ENCODE results near the gene RFWD3.
A peak's percentile ranks its signal among the peaks of the same experiment; 100 is the strongest.

Gene RFWD3

DNA sequence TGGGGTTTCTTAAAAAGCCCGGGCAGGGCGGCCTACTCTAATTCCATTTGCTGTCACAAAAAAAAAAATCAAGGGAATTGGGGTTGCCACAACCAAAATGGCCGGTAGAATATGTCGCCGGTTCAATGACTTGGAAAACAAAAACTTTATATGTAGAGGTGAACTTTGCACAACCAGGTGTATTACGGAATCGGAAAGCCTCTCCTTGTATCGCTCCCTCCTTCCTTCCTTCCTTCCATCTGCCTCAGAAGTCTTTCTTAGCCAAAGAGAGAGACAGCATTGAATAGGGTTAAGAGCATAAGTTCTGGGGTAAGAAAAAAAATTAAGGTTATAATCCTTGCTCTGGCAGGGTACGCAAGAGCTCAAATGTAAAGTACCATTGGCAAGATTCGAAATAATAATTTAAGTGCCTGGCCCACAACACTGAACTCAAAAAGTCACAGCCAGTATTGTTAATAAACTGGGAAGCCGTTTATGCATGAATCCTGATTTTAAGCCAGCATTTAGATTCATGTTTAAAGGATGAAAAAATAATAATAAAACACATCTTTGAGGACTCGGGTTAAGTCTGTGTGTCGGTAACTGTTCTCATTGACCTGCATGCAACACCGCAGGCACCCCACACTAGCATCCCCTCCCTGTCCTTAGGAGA is 59.2 kb downstream of the RFWD3 start (continued):
- TF ChIP-seq, protein P1, sequence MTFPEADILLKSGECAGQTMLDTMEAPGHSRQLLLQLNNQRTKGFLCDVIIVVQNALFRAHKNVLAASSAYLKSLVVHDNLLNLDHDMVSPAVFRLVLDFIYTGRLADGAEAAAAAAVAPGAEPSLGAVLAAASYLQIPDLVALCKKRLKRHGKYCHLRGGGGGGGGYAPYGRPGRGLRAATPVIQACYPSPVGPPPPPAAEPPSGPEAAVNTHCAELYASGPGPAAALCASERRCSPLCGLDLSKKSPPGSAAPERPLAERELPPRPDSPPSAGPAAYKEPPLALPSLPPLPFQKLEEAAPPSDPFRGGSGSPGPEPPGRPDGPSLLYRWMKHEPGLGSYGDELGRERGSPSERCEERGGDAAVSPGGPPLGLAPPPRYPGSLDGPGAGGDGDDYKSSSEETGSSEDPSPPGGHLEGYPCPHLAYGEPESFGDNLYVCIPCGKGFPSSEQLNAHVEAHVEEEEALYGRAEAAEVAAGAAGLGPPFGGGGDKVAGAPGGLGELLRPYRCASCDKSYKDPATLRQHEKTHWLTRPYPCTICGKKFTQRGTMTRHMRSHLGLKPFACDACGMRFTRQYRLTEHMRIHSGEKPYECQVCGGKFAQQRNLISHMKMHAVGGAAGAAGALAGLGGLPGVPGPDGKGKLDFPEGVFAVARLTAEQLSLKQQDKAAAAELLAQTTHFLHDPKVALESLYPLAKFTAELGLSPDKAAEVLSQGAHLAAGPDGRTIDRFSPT (tag by site-specific recombination; IDR thresholded peaks at IDR 0.05) = no peak
- TF ChIP-seq ZIC2 (tag by site-specific recombination; IDR thresholded peaks at IDR 0.05) (no peak), ZBTB8A (tag by site-specific recombination; IDR thresholded peaks at IDR 0.05) (no peak), KLF1 (tag by site-specific recombination; IDR thresholded peaks at IDR 0.05) (no peak), ZNF24 (tag by site-specific recombination; IDR thresholded peaks at IDR 0.05) (no peak), ZNF776 (tag by site-specific recombination; IDR thresholded peaks at IDR 0.05; ENCODE audit: borderline replicate concordance) (no peak), ZNF629 (tag by site-specific recombination; IDR thresholded peaks at IDR 0.05) (0 out of 2 replicates have a peak, but pooled peaks have one; percentile 24), ZFP37 (tag by site-specific recombination; IDR thresholded peaks at IDR 0.05) (no peak), MEIS1 (CRISPR knock-in tag; IDR thresholded peaks at IDR 0.05; ENCODE audit: borderline replicate concordance) (no peak), ZNF654 (tag by site-specific recombination; IDR thresholded peaks at IDR 0.05; ENCODE audit: low read depth) (no peak), OVOL3 (tag by site-specific recombination; IDR thresholded peaks at IDR 0.05) (peak; percentile 5; the same call in 1 of the 2 replicates), ZNF10 (tag by site-specific recombination; IDR thresholded peaks at IDR 0.05) (no peak), ZNF747 (tag by site-specific recombination; IDR thresholded peaks at IDR 0.05) (no peak), ZNF366 (tag by site-specific recombination; conservative IDR thresholded peaks at IDR 0.05) (peak; percentile 65), ZNF664 (tag by site-specific recombination; IDR thresholded peaks at IDR 0.05) (0 out of 2 replicates have a peak, but pooled peaks have one; percentile 5), ZXDB (tag by site-specific recombination; IDR thresholded peaks at IDR 0.05) (peak; percentile 8; the same call in 1 of the 2 replicates)
- TF ChIP-seq, protein P2, sequence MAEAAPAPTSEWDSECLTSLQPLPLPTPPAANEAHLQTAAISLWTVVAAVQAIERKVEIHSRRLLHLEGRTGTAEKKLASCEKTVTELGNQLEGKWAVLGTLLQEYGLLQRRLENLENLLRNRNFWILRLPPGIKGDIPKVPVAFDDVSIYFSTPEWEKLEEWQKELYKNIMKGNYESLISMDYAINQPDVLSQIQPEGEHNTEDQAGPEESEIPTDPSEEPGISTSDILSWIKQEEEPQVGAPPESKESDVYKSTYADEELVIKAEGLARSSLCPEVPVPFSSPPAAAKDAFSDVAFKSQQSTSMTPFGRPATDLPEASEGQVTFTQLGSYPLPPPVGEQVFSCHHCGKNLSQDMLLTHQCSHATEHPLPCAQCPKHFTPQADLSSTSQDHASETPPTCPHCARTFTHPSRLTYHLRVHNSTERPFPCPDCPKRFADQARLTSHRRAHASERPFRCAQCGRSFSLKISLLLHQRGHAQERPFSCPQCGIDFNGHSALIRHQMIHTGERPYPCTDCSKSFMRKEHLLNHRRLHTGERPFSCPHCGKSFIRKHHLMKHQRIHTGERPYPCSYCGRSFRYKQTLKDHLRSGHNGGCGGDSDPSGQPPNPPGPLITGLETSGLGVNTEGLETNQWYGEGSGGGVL (tag by site-specific recombination; IDR thresholded peaks at IDR 0.05) = peak; percentile 18; the same call in 1 of the 2 replicates
- TF ChIP-seq, protein P3, sequence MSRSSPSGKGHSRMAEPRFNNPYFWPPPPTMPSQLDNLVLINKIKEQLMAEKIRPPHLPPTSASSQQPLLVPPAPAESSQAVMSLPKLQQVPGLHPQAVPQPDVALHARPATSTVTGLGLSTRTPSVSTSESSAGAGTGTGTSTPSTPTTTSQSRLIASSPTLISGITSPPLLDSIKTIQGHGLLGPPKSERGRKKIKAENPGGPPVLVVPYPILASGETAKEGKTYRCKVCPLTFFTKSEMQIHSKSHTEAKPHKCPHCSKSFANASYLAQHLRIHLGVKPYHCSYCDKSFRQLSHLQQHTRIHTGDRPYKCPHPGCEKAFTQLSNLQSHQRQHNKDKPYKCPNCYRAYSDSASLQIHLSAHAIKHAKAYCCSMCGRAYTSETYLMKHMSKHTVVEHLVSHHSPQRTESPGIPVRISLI (tag by site-specific recombination; IDR thresholded peaks at IDR 0.05) = 0 out of 2 replicates have a peak, but pooled peaks have one; percentile 55
- TF ChIP-seq, protein P4, sequence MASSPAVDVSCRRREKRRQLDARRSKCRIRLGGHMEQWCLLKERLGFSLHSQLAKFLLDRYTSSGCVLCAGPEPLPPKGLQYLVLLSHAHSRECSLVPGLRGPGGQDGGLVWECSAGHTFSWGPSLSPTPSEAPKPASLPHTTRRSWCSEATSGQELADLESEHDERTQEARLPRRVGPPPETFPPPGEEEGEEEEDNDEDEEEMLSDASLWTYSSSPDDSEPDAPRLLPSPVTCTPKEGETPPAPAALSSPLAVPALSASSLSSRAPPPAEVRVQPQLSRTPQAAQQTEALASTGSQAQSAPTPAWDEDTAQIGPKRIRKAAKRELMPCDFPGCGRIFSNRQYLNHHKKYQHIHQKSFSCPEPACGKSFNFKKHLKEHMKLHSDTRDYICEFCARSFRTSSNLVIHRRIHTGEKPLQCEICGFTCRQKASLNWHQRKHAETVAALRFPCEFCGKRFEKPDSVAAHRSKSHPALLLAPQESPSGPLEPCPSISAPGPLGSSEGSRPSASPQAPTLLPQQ (tag by site-specific recombination; IDR thresholded peaks at IDR 0.05) = no peak
- TF ChIP-seq, protein P5, sequence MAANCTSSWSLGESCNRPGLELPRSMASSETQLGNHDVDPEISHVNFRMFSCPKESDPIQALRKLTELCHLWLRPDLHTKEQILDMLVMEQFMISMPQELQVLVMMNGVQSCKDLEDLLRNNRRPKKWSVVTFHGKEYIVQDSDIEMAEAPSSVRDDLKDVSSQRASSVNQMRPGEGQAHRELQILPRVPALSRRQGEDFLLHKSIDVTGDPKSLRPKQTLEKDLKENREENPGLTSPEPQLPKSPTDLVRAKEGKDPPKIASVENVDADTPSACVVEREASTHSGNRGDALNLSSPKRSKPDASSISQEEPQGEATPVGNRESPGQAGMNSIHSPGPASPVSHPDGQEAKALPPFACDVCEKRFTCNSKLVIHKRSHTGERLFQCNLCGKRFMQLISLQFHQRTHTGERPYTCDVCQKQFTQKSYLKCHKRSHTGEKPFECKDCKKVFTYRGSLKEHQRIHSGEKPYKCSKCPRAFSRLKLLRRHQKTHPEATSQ (tag by site-specific recombination; IDR thresholded peaks at IDR 0.05) = no peak
- TF ChIP-seq, protein P6, sequence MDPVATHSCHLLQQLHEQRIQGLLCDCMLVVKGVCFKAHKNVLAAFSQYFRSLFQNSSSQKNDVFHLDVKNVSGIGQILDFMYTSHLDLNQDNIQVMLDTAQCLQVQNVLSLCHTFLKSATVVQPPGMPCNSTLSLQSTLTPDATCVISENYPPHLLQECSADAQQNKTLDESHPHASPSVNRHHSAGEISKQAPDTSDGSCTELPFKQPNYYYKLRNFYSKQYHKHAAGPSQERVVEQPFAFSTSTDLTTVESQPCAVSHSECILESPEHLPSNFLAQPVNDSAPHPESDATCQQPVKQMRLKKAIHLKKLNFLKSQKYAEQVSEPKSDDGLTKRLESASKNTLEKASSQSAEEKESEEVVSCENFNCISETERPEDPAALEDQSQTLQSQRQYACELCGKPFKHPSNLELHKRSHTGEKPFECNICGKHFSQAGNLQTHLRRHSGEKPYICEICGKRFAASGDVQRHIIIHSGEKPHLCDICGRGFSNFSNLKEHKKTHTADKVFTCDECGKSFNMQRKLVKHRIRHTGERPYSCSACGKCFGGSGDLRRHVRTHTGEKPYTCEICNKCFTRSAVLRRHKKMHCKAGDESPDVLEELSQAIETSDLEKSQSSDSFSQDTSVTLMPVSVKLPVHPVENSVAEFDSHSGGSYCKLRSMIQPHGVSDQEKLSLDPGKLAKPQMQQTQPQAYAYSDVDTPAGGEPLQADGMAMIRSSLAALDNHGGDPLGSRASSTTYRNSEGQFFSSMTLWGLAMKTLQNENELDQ (tag by site-specific recombination; IDR thresholded peaks at IDR 0.05; ENCODE audit: low read depth) = no peak
- TF ChIP-seq, protein P7, sequence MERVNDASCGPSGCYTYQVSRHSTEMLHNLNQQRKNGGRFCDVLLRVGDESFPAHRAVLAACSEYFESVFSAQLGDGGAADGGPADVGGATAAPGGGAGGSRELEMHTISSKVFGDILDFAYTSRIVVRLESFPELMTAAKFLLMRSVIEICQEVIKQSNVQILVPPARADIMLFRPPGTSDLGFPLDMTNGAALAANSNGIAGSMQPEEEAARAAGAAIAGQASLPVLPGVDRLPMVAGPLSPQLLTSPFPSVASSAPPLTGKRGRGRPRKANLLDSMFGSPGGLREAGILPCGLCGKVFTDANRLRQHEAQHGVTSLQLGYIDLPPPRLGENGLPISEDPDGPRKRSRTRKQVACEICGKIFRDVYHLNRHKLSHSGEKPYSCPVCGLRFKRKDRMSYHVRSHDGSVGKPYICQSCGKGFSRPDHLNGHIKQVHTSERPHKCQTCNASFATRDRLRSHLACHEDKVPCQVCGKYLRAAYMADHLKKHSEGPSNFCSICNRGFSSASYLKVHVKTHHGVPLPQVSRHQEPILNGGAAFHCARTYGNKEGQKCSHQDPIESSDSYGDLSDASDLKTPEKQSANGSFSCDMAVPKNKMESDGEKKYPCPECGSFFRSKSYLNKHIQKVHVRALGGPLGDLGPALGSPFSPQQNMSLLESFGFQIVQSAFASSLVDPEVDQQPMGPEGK (tag by site-specific recombination; IDR thresholded peaks at IDR 0.05) = peak; percentile 20

All from HEK293 (cell line).